ENCODE measurements around the gene HGF. TPM values are rescaled to one million over a fixed set of nuclear protein-coding genes. Genes with fewer than 3 reads are reported as not detected.

HGF gene
- total RNA-seq, 1 experiment from 2014 or later, result 0.72 TPM

DNA sequence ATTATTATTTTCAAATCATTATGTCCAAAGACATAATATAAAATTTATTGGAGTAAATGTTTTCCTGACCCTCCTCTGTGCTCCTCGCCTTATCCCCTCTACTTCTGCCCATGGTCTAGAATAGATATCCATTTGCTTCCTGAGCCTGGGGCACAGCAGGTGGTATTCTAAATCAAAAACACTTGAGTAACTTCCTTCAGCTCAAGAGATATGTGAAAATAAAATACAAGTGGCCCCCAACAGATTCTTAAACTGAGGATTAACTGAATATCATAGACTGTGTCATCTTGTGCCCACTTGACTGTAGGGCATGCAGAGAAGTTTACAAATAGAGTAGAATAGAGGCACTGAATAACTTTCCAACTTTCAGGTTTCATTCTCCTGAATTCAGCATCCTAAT, 59.1 kb downstream of the HGF start:
- H3K27me3 Mint-ChIP-seq (ENCODE audit: low read depth), result no peaks in the 10 kb centered on the region
- no peaks in the 10 kb centered on the region for H3K9me3 Mint-ChIP-seq
- no peak overlapping the region for H3K27ac Mint-ChIP-seq
- ChIA-PET POLR2A (no interaction called here), CTCF (no interaction called here)
- H3K36me3 Mint-ChIP-seq, result no peaks in the 10 kb centered on the region
- ATAC-seq (no peak), DNase-seq (ENCODE audit: low spot score) (no peak)
- H3K4me3 Mint-ChIP-seq, result no peak overlapping the region
- peaks cover 23% of the 10 kb centered on the region for H3K4me1 Mint-ChIP-seq
- TF ChIP-seq NFYB (CRISPR knock-in tag; conservative IDR thresholded peaks at IDR 0.05; ENCODE audit: low read depth) (no peak), ZNF423 (CRISPR knock-in tag; IDR thresholded peaks at IDR 0.05) (no peak), ZNF671 (CRISPR knock-in tag; IDR thresholded peaks at IDR 0.05) (no peak), SOX15 (CRISPR knock-in tag; IDR thresholded peaks at IDR 0.05) (no peak), ZNF232 (CRISPR knock-in tag; IDR thresholded peaks at IDR 0.05) (no peak), MXD4 (CRISPR knock-in tag; IDR thresholded peaks at IDR 0.05; ENCODE audit: borderline replicate concordance) (no peak), NR2C2 (CRISPR knock-in tag; IDR thresholded peaks at IDR 0.05) (no peak), ZNF138 (CRISPR knock-in tag; conservative IDR thresholded peaks at IDR 0.05) (no peak), RELA (CRISPR knock-in tag; IDR thresholded peaks at IDR 0.05; ENCODE audit: borderline replicate concordance) (no peak), GRHL2 (CRISPR knock-in tag; IDR thresholded peaks at IDR 0.05; ENCODE audit: insufficient replicate concordance, severe bottlenecking) (no peak), E2F1 (CRISPR knock-in tag; IDR thresholded peaks at IDR 0.05) (no peak), TCF7 (CRISPR knock-in tag; IDR thresholded peaks at IDR 0.05; ENCODE audit: low read depth) (no peak)
- TF ChIP-seq, protein P1, sequence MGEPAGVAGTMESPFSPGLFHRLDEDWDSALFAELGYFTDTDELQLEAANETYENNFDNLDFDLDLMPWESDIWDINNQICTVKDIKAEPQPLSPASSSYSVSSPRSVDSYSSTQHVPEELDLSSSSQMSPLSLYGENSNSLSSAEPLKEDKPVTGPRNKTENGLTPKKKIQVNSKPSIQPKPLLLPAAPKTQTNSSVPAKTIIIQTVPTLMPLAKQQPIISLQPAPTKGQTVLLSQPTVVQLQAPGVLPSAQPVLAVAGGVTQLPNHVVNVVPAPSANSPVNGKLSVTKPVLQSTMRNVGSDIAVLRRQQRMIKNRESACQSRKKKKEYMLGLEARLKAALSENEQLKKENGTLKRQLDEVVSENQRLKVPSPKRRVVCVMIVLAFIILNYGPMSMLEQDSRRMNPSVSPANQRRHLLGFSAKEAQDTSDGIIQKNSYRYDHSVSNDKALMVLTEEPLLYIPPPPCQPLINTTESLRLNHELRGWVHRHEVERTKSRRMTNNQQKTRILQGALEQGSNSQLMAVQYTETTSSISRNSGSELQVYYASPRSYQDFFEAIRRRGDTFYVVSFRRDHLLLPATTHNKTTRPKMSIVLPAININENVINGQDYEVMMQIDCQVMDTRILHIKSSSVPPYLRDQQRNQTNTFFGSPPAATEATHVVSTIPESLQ (CRISPR knock-in tag; IDR thresholded peaks at IDR 0.05), result no peak
- TF ChIP-seq, protein P2, sequence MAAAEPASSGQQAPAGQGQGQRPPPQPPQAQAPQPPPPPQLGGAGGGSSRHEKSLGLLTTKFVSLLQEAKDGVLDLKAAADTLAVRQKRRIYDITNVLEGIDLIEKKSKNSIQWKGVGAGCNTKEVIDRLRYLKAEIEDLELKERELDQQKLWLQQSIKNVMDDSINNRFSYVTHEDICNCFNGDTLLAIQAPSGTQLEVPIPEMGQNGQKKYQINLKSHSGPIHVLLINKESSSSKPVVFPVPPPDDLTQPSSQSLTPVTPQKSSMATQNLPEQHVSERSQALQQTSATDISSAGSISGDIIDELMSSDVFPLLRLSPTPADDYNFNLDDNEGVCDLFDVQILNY (CRISPR knock-in tag; IDR thresholded peaks at IDR 0.05), result no peak
- TF ChIP-seq, protein P3, sequence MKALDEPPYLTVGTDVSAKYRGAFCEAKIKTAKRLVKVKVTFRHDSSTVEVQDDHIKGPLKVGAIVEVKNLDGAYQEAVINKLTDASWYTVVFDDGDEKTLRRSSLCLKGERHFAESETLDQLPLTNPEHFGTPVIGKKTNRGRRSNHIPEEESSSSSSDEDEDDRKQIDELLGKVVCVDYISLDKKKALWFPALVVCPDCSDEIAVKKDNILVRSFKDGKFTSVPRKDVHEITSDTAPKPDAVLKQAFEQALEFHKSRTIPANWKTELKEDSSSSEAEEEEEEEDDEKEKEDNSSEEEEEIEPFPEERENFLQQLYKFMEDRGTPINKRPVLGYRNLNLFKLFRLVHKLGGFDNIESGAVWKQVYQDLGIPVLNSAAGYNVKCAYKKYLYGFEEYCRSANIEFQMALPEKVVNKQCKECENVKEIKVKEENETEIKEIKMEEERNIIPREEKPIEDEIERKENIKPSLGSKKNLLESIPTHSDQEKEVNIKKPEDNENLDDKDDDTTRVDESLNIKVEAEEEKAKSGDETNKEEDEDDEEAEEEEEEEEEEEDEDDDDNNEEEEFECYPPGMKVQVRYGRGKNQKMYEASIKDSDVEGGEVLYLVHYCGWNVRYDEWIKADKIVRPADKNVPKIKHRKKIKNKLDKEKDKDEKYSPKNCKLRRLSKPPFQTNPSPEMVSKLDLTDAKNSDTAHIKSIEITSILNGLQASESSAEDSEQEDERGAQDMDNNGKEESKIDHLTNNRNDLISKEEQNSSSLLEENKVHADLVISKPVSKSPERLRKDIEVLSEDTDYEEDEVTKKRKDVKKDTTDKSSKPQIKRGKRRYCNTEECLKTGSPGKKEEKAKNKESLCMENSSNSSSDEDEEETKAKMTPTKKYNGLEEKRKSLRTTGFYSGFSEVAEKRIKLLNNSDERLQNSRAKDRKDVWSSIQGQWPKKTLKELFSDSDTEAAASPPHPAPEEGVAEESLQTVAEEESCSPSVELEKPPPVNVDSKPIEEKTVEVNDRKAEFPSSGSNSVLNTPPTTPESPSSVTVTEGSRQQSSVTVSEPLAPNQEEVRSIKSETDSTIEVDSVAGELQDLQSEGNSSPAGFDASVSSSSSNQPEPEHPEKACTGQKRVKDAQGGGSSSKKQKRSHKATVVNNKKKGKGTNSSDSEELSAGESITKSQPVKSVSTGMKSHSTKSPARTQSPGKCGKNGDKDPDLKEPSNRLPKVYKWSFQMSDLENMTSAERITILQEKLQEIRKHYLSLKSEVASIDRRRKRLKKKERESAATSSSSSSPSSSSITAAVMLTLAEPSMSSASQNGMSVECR (CRISPR knock-in tag; IDR thresholded peaks at IDR 0.05; ENCODE audit: borderline replicate concordance), result no peak
- TF ChIP-seq, protein P4, sequence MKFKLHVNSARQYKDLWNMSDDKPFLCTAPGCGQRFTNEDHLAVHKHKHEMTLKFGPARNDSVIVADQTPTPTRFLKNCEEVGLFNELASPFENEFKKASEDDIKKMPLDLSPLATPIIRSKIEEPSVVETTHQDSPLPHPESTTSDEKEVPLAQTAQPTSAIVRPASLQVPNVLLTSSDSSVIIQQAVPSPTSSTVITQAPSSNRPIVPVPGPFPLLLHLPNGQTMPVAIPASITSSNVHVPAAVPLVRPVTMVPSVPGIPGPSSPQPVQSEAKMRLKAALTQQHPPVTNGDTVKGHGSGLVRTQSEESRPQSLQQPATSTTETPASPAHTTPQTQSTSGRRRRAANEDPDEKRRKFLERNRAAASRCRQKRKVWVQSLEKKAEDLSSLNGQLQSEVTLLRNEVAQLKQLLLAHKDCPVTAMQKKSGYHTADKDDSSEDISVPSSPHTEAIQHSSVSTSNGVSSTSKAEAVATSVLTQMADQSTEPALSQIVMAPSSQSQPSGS (CRISPR knock-in tag; IDR thresholded peaks at IDR 0.05; ENCODE audit: borderline replicate concordance, low read depth), result no peak

DNA sequence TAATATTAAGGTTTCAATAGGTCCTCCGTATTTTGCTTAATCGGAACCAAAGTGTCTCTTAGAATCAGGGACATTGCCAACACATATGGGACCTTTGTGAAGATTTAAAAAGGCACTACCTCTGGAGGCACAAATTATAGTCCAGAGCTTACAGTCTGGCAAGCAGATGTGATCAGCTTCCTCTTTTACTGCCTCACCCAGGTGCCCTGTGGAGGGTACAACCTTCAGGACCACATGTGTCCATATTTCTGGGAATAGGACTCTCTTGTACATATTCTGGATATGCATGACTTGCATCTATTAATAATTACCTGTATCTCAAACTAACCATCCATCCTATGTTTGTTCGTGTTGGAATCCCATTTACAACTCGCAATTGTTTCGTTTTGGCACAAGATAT, 60.0 kb downstream of the HGF start:
- Mint-ChIP-seq H3K4me3 (no peak overlapping the region), H3K27me3 (ENCODE audit: low read depth) (no peaks in the 10 kb centered on the region), H3K4me1 (peaks cover 30% of the 10 kb centered on the region), H3K27ac (no peak overlapping the region), H3K9me3 (no peaks in the 10 kb centered on the region), H3K36me3 (no peaks in the 10 kb centered on the region)
- no peak for ATAC-seq
- ChIA-PET CTCF (no interaction called here), POLR2A (no interaction called here)
- DNase-seq (ENCODE audit: low spot score), result no peak
- TF ChIP-seq ELF4 (CRISPR knock-in tag; IDR thresholded peaks at IDR 0.05; ENCODE audit: low read depth) (no peak), NFATC4 (CRISPR knock-in tag; IDR thresholded peaks at IDR 0.05) (no peak), KAT7 (CRISPR knock-in tag; IDR thresholded peaks at IDR 0.05; ENCODE audit: borderline replicate concordance) (no peak), ZNF512 (CRISPR knock-in tag; IDR thresholded peaks at IDR 0.05; ENCODE audit: borderline replicate concordance) (no peak), GABPB1 (CRISPR knock-in tag; IDR thresholded peaks at IDR 0.05) (no peak), CREB1 (CRISPR knock-in tag; IDR thresholded peaks at IDR 0.05) (no peak)
- TF ChIP-seq, protein P5, sequence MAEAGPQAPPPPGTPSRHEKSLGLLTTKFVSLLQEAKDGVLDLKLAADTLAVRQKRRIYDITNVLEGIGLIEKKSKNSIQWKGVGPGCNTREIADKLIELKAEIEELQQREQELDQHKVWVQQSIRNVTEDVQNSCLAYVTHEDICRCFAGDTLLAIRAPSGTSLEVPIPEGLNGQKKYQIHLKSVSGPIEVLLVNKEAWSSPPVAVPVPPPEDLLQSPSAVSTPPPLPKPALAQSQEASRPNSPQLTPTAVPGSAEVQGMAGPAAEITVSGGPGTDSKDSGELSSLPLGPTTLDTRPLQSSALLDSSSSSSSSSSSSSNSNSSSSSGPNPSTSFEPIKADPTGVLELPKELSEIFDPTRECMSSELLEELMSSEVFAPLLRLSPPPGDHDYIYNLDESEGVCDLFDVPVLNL (CRISPR knock-in tag; IDR thresholded peaks at IDR 0.05; ENCODE audit: borderline replicate concordance, low read depth), result no peak
